GM18861 (cell line): ENCODE results near the gene AGR2.

Source experiments
- ATAC-seq: cut with Tn5 transposase; IDR thresholded peaks from one replicate; pipeline ENCODE4 v1.9.1; 2021; ENCODE audit not compliant: unreplicated experiment

The AGR2 gene

GRCh38 chr7:16813232-16813616, 8.4 kb upstream of the AGR2 start:
- ATAC-seq: no peak

DNA sequence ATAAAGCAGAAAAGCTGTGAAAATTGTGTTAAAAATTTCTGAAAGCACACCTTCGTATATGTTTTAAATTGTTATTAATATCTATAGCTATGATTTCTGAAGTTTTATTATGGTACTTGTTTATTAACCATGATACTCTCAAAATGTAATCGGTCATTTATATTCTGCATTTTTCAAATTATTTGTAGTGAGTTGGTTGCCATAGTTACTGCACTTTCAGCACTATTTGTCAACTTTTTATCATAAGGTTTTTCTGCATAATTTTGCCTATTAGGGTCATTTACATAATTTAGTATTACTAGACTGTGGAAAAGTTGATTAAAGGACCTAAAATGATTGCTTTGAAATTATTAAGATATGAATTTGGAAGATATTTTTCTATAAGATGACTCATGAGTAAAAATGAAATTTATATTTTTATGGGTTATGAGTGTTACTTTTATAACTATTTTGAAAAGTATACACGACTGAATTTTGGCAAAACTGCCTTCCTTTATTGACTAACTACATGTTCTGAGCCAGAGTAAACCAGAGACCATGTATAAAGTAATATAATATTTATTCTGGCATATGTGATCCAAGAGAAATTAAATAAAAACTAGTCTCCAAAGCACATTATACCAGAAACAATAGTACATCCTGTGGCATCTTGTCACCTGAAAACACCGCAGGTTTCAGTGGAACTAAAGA, 7.9 kb upstream of the AGR2 start:
- ATAC-seq: no peak

DNA sequence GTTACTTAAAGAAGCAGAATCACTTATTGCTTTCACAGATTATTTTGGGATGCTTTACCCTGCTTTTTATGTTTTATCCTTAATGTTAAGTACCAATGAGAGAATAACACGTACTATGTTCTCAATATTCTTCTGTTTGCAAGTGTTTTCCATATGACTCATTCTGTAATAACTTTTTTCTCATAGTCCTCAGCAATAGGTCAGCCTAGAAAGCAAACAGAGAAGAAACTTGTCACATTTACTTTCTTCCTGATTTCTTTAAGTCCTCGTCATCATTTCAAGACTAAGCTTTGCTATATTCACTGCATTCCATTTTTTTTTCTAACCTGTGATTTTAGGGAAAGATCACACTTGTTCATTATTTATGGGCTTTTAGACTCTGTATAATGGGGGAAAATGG, 6.8 kb upstream of the AGR2 start:
- ATAC-seq: no peak

DNA sequence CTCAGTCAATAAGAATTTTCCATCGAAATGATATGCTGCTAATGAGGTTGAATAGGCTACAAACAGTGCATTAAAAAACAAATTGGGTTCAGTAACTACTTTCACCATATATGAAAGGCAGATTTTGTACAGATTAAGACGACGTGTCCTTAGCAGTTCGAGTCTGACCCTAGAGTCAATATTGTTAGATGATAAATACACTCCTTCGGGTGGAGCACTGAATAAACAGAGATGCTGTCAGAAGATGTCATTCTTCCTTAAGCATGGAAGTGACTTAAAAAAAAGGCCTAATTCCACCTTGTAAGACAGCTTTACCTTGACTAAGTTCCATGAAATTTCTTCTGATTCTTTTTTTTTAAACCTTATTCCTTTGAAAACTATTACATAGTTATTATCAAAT, 5.8 kb upstream of the AGR2 start:
- no peak for ATAC-seq

GRCh38 chr7:16810112-16810511, 5.3 kb upstream of the AGR2 start:
- no peak for ATAC-seq

DNA sequence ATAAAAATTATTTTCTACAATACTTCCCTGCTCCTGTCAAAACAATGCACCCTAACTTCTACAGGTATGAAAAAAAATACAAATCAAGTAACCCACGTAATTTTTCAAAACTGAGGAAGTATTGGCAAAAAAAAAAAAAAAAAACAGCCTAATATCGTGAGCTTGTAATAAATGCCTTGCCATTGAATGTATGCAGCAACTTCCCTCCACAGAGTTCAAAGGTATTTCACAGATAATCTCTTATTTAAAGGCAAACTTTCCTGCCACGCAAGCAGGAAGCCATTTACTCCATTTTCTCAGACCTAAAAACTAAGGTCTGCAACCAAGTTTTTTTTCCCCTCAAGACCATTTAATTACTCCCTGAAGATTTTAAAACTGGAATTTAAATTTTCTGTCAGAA, 642 bp upstream of the AGR2 start:
- ATAC-seq: no peak

GRCh38 chr7:16803881-16804673, 722 bp downstream of the AGR2 start:
- ATAC-seq: no peak

DNA sequence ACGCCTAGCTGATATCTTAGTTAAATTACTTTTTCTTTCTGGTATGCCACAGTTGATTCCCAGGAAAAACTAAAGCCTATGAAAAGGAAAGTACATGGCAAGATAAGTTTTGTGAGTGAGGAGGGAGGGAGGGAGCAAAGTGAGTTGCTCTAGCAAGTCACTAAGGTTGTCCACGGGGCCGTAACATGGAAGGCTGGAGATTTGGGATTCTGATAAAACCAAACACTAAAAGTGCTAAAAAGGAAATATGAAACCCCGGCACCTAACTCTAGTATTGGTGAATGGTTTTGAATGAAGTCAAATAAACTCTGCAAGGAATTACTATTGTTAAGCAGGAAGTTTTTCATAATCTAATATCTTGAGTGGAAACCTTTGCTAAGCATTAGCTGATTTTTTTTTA, 1.7 kb downstream of the AGR2 start:
- ATAC-seq: no peak

GRCh38 chr7:16801579-16801978, 3.2 kb downstream of the AGR2 start:
- ATAC-seq: no peak

- ATAC-seq: peak; percentile 58
These were observed 3.7 kb downstream of the AGR2 start for GRCh38 chr7:16801111-16801542.

- no peak for ATAC-seq
These were observed 9.2 kb downstream of the AGR2 start for GRCh38 chr7:16795624-16796023.

- ATAC-seq: no peak
These were observed 9.8 kb downstream of the AGR2 start for GRCh38 chr7:16794986-16795385.

DNA sequence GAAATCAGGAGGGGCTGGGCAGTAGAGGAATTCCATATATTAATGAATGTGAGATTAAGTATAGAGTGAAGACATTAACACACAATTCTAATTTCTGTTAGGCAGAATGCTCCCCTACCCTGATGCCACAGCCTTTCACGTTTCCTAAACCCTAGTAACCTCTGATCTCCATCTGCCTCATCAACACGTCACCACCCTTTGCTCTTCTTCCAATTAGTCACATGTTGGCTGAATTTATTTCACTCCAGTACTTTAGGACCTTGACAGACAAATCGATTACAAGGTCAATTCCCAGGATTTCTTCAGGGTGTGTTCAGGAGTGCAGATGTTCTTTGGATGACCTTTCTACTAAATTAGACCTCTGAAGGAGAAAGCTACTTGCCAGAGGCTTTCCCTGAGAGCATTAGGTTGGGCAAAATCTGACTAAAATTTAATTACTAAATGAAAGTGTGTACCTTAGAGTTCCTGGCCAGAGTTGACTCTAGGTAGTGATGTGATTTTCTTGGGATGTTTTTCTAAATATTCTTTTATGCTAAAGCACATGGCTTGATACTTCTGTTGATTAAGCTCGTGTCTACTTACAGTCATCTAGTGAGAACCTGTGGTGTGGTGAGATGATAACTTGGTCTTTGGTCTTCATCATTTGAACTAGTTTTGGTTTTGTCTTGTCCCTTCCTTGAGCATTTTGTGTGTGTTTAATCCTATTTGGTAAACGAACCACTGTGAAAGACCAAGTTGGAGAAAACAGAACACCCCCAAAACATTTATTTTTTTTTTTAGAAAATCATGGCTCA, 12.7 kb downstream of the AGR2 start:
- no peak for ATAC-seq

DNA sequence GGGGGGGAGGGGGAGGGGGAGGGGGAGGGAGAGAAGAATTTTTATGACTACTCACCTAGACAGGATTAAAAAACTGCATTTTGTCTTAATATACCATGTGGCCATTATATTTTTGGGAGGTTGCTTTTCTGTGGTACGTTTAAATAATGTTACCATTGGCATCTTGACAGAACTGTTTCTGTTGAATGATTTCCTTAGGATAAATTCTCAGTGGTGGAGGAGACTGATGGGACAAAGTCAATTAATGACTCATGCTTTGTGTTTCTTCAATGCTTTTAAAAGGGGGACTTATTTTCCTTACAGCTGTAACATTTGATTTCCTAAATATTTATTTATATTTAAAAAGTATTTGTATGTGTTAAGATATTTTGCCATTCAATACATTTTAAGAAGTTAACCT, 13.7 kb downstream of the AGR2 start:
- ATAC-seq: no peak

GRCh38 chr7:16787127-16787526, 17.7 kb downstream of the AGR2 start:
- ATAC-seq: no peak

GRCh38 chr7:16786257-16786656, 18.5 kb downstream of the AGR2 start:
- no peak for ATAC-seq

GRCh38 chr7:16785846-16786245, 19.0 kb downstream of the AGR2 start:
- ATAC-seq: no peak

- no peak for ATAC-seq
These were observed 19.5 kb downstream of the AGR2 start for GRCh38 chr7:16785321-16785720.

- ATAC-seq: no peak
These were observed 24.2 kb downstream of the AGR2 start for GRCh38 chr7:16780596-16780995.

DNA sequence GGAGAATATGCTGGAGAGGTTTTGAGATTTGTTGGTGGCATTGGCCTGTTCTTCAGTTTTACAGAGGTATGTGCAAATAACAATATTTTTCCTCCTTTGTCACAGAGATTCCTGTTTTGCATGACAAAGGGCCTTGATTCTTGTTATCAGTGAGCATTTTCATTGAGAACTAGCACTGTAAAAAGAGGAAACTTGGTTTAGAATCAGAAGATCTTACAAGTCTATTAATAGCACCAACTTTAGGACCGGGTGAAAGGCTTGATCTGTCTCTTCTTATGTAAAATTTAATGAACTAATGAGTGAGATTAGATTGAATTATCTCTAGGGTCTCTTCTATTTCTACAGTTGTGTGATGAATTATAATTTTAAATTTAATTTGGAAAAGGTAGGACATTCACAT, 25.7 kb downstream of the AGR2 start:
- no peak for ATAC-seq

- ATAC-seq: no peak
These were observed 26.3 kb downstream of the AGR2 start for GRCh38 chr7:16778476-16778875.

- no peak for ATAC-seq
These were observed 28.7 kb downstream of the AGR2 start for GRCh38 chr7:16776053-16776452.
